HCT116 (cell line): ENCODE data around the gene CDKN2A. TPM values are rescaled to one million over a fixed set of nuclear protein-coding genes. Genes with fewer than 3 reads are reported as not detected.
"Not testable (repeated sequence)": the region's sequence is repeated elsewhere in the genome, so short reads cannot be mapped to it uniquely, and the experiment has no call there.

Source experiments
- ATAC-seq: fragments of 200-7000 bp; cut with Tn5 transposase; 2 replicates; pipeline ENCODE4 v1.9.1; 2020; ENCODE audit warnings: mild to moderate bottlenecking, moderate library complexity
- BruUV-seq: library from RNA; stranded (reverse); fragments of 400-500 nt; replicated peaks from 2 replicates; lab custom pipeline; 2021; lab: Mats Ljungman, UMichigan
- CTCF ChIA-PET: fragments of 300-600 bp; sonication (Branson Sonifier 250); formaldehyde crosslinking; loops from one replicate; lab custom pipeline; 2021; ENCODE audit warnings: antibody characterized with exemption; lab: Charles Lee
- POLR2A ChIA-PET: fragments of 300-600, 350-600 bp; sonication (Branson Sonifier 250); formaldehyde crosslinking; loops from one replicate; lab custom pipeline; 2021; ENCODE audit warnings: antibody characterized with exemption; lab: Charles Lee
- RAD21 ChIA-PET, 2 experiments: fragments of 300-600 bp; sonication (Branson Sonifier 250); formaldehyde crosslinking; loops; one replicate each; lab custom pipeline; 2023; ENCODE audit warnings: low total read pairs in 2 of 2; ENCODE audit not compliant: uncharacterized antibody in 2 of 2, unreplicated experiment in 2 of 2, low non-redundant PET in 1 of 2; lab: Charles Lee
- DNase-seq: peaks from one replicate; pipeline ENCODE4 v3.0.0-alpha.2; 2010; ENCODE audit warnings: low read depth, low spot score
- H2AFZ ChIP-seq: fragments of 200-600 bp; shearing (Covaris generic), sonication (generic); 2 replicates; pipeline ENCODE4 v1.6.1; 2017; ENCODE audit warnings: low read depth, mixed run types, mixed read lengths, antibody characterized with exemption, low read length; ENCODE audit not compliant: poor library complexity, severe bottlenecking
- H3K27ac ChIP-seq: 2 replicates; pipeline ENCODE4 v1.5.1; 2012; ENCODE audit warnings: low read depth, low read length
- H3K27me3 ChIP-seq: fragments of 200-600 bp; sonication (generic); 2 replicates; pipeline ENCODE4 v1.6.1; 2016; ENCODE audit warnings: mixed run types, low read length, mixed read lengths; ENCODE audit not compliant: insufficient read depth
- H3K36me3 ChIP-seq, 2 experiments: fragments of 200-500 bp in 1 of 2; fragments of 200-600 bp in 1 of 2; sonication (Bioruptor generic) in 1 of 2; sonication (generic) in 1 of 2; 2 replicates each; pipeline versions ENCODE4 v1.5.1 to v1.6.1; 2014 to 2016; ENCODE audit warnings: low read length in 2 of 2, inconsistent platforms in 1 of 2, mixed read lengths in 1 of 2, mixed run types in 1 of 2; ENCODE audit not compliant: insufficient read depth in 2 of 2, control insufficient read depth in 1 of 2
- H3K4me1 ChIP-seq, 2 experiments: fragments of 200-600 bp in 1 of 2; sonication (generic) in 1 of 2; 2 replicates each; pipeline versions ENCODE4 v1.5.1 to v1.6.1; 2012 to 2017; ENCODE audit warnings: low read length in 2 of 2, inconsistent platforms in 1 of 2, mild to moderate bottlenecking in 1 of 2, mixed read lengths in 1 of 2, mixed run types in 1 of 2, moderate library complexity in 1 of 2; ENCODE audit not compliant: insufficient read depth in 2 of 2, control insufficient read depth in 1 of 2
- H3K4me2 ChIP-seq: fragments of 200-600 bp; sonication (generic); 2 replicates; pipeline ENCODE4 v1.6.1; 2017; ENCODE audit warnings: mixed run types, low read length, mixed read lengths
- H3K4me3 ChIP-seq, 2 experiments: fragments of 200-600 bp in 1 of 2; sonication (generic) in 1 of 2; replicated peaks in 1 of 2; 2 replicates each; pipeline ENCODE4 v1.5.1; 2011 to 2016; ENCODE audit warnings: low read length in 2 of 2, control low read depth in 1 of 2, low read depth in 1 of 2, mild to moderate bottlenecking in 1 of 2, mixed read lengths in 1 of 2, mixed run types in 1 of 2
- H3K79me2 ChIP-seq: fragments of 200-600 bp; sonication (generic); 2 replicates; pipeline ENCODE4 v1.6.1; 2017; ENCODE audit warnings: mild to moderate bottlenecking, mixed run types, low read length, moderate library complexity, mixed read lengths; ENCODE audit not compliant: insufficient read depth
- H3K9ac ChIP-seq: fragments of 200-600 bp; sonication (generic); 2 replicates; pipeline ENCODE4 v1.6.1; 2016; ENCODE audit warnings: low read length, mixed read lengths
- H3K9me2 ChIP-seq: fragments of 200-600 bp; sonication (generic), shearing (Covaris generic); 2 replicates; pipeline ENCODE4 v1.6.1; 2017; ENCODE audit warnings: mixed run types, mild to moderate bottlenecking, moderate library complexity; ENCODE audit not compliant: insufficient read depth
- H3K9me3 ChIP-seq, 2 experiments: fragments of 200-500 bp in 1 of 2; fragments of 200-600 bp in 1 of 2; sonication (Bioruptor generic) in 1 of 2; sonication (generic) in 1 of 2; 2 replicates each; pipeline ENCODE4 v1.6.1; 2014 to 2017; ENCODE audit warnings: low read length in 2 of 2, mixed read lengths in 2 of 2, inconsistent platforms in 1 of 2, low read depth in 1 of 2, mild to moderate bottlenecking in 1 of 2, mixed run types in 1 of 2, moderate library complexity in 1 of 2; ENCODE audit not compliant: control insufficient read depth in 1 of 2, insufficient read depth in 1 of 2
- H4K20me1 ChIP-seq: fragments of 200-600 bp; sonication (generic), shearing (Covaris generic); 2 replicates; pipeline ENCODE4 v1.6.1; 2017; ENCODE audit warnings: mixed run types, mild to moderate bottlenecking, moderate library complexity; ENCODE audit not compliant: insufficient read depth
- CBX3 ChIP-seq: IDR thresholded peaks from 2 replicates; pipeline ENCODE4 v1.6.1; 2012; ENCODE audit warnings: low read depth
- EGR1 ChIP-seq: IDR thresholded peaks from 2 replicates; pipeline ENCODE4 v1.6.1; 2012; ENCODE audit warnings: low read depth
- ELF1 ChIP-seq: IDR thresholded peaks from 2 replicates; pipeline ENCODE4 v1.6.1; 2012; ENCODE audit warnings: low read depth, borderline replicate concordance
- EZH2phosphoT487 ChIP-seq: fragments of 200-600 bp; IDR thresholded peaks from 2 replicates; pipeline ENCODE4 v1.6.1; 2018; ENCODE audit warnings: antibody characterized with exemption, borderline replicate concordance
- FOSL1 ChIP-seq: IDR thresholded peaks from 2 replicates; pipeline ENCODE4 v1.6.1; 2012; ENCODE audit warnings: low read depth
- POLR2A ChIP-seq: IDR thresholded peaks from 2 replicates; pipeline ENCODE4 v1.7.0; 2011; ENCODE audit warnings: borderline replicate concordance; ENCODE audit not compliant: insufficient read depth, insufficient read length; ENCODE audit errors: extremely low read depth
- POLR2AphosphoS5 ChIP-seq: IDR thresholded peaks from 2 replicates; pipeline ENCODE4 v1.6.1; 2011; ENCODE audit warnings: mild to moderate bottlenecking, low read depth, low read length, moderate library complexity
- SIN3A ChIP-seq: IDR thresholded peaks from 2 replicates; pipeline ENCODE4 v1.6.1; 2012; ENCODE audit warnings: low read depth
- SP1 ChIP-seq: IDR thresholded peaks from 2 replicates; pipeline ENCODE4 v1.6.1; 2012; ENCODE audit warnings: low read depth
- SRF ChIP-seq: IDR thresholded peaks from 2 replicates; pipeline ENCODE4 v1.6.1; 2012; ENCODE audit warnings: low read depth
- YY1 ChIP-seq: IDR thresholded peaks from 2 replicates; pipeline ENCODE4 v1.6.1; 2011; ENCODE audit warnings: low read length, low read depth, moderate library complexity, mild to moderate bottlenecking; ENCODE audit not compliant: insufficient replicate concordance; ENCODE audit errors: extremely low read depth
- ZFX ChIP-seq: fragments of 450-650 bp; IDR thresholded peaks from 2 replicates; pipeline ENCODE4 v1.6.1; 2017
- ZNF274 ChIP-seq: fragments of 200-500 bp; sonication (Bioruptor generic); IDR thresholded peaks from 2 replicates; pipeline ENCODE4 v1.6.1; 2014; ENCODE audit warnings: mild to moderate bottlenecking, low read depth, low read length, inconsistent platforms
- intact Hi-C: fragments of 100-400 bp; cut with micrococcal nuclease; formaldehyde crosslinking; loops from 2 replicates; pipeline ENCODE4 v1.10.0; 2022
- total RNA-seq: library from RNA; stranded (reverse); gene quantifications from one replicate; pipeline ENCODE4 v1.2.1, GENCODE V29; 2021; ENCODE audit not compliant: unreplicated experiment
- TF ChIP-seq, protein P1 (sequence below), 3 experiments: fragments of 200-600 bp in 1 of 3; sonication (generic) in 1 of 3; IDR thresholded peaks in 2 of 3; conservative IDR thresholded peaks in 1 of 3; 2 replicates each; pipeline ENCODE4 v1.5.1; 2012 to 2017; ENCODE audit warnings: low read depth in 2 of 3, low read length in 2 of 3, antibody characterized with exemption in 1 of 3, borderline replicate concordance in 1 of 3, control low read depth in 1 of 3, mild to moderate bottlenecking in 1 of 3, mixed read lengths in 1 of 3, mixed run types in 1 of 3, moderate library complexity in 1 of 3; ENCODE audit not compliant: insufficient read depth in 1 of 3
- TF ChIP-seq, protein P2 (sequence below): IDR thresholded peaks from 2 replicates; pipeline ENCODE4 v1.6.1; 2012

Gene CDKN2A
- total RNA-seq, 1 experiment from 2014 or later = 89.7 TPM

DNA sequence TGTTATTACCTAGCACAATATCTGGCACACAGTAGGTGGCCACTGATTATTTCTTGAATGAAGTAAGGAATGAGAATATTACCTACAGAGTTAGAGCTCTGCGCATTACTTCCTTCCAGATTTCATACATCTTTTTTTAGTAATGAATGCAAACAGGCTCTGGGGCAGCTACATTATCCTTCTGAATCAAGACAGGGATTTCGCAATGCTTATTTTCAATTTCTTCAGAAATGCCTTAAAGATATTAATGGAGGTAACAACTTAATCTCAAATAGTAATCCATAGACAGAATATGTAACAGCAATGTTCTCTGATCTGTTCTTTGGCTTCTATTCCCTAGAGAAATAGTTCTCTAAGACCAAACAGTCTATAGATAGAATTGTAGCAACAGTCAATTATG, 32.6 kb downstream of the CDKN2A start:
- DNase-seq (no peak), ATAC-seq (no peak)
- POLR2A ChIA-PET = no interaction called here
- no peak overlapping the region for H3K27ac ChIP-seq
- no peaks in the 10 kb centered on the region for H3K79me2 ChIP-seq
- intact Hi-C loops = no loop called here
- no peak overlapping the region for H2AFZ ChIP-seq
- no peak overlapping the region for H3K4me2 ChIP-seq
- CTCF ChIA-PET = no interaction called here
- H4K20me1 ChIP-seq = no peaks in the 10 kb centered on the region
- no TSS peak for BruUV-seq
- H3K9me3 ChIP-seq = no peaks in the 10 kb centered on the region
- H3K9ac ChIP-seq = no peak overlapping the region
- H3K9me2 ChIP-seq = no peaks in the 10 kb centered on the region
- no peaks in the 10 kb centered on the region for H3K4me1 ChIP-seq
- H3K36me3 ChIP-seq = no peaks in the 10 kb centered on the region
- RAD21 ChIA-PET = no interaction called here
- H3K27me3 ChIP-seq = no peaks in the 10 kb centered on the region
- no peak overlapping the region for H3K4me3 ChIP-seq
- no peak for TF ChIP-seq FOSL1
- TF ChIP-seq, protein P1, sequence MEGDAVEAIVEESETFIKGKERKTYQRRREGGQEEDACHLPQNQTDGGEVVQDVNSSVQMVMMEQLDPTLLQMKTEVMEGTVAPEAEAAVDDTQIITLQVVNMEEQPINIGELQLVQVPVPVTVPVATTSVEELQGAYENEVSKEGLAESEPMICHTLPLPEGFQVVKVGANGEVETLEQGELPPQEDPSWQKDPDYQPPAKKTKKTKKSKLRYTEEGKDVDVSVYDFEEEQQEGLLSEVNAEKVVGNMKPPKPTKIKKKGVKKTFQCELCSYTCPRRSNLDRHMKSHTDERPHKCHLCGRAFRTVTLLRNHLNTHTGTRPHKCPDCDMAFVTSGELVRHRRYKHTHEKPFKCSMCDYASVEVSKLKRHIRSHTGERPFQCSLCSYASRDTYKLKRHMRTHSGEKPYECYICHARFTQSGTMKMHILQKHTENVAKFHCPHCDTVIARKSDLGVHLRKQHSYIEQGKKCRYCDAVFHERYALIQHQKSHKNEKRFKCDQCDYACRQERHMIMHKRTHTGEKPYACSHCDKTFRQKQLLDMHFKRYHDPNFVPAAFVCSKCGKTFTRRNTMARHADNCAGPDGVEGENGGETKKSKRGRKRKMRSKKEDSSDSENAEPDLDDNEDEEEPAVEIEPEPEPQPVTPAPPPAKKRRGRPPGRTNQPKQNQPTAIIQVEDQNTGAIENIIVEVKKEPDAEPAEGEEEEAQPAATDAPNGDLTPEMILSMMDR (IDR thresholded peaks at IDR 0.05 in 2 of 3, conservative IDR thresholded peaks at IDR 0.05 in 1 of 3; ENCODE audit: borderline replicate concordance in 1 of 3, insufficient read depth in 1 of 3, low read depth in 2 of 3, low read length in 2 of 3) = no peak
- no peak for TF ChIP-seq ZFX
- TF ChIP-seq EZH2phosphoT487 = no peak
- TF ChIP-seq, protein P2, sequence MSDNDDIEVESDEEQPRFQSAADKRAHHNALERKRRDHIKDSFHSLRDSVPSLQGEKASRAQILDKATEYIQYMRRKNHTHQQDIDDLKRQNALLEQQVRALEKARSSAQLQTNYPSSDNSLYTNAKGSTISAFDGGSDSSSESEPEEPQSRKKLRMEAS = no peak
- no peak for TF ChIP-seq SP1
- no peak for TF ChIP-seq SIN3A
- TF ChIP-seq ZNF274 = no peak
- TF ChIP-seq CBX3 = no peak
- TF ChIP-seq POLR2AphosphoS5 = no peak
- no peak for TF ChIP-seq EGR1
- no peak for TF ChIP-seq ELF1
- no peak for TF ChIP-seq YY1
- TF ChIP-seq POLR2A = no peak
- no peak for TF ChIP-seq SRF

DNA sequence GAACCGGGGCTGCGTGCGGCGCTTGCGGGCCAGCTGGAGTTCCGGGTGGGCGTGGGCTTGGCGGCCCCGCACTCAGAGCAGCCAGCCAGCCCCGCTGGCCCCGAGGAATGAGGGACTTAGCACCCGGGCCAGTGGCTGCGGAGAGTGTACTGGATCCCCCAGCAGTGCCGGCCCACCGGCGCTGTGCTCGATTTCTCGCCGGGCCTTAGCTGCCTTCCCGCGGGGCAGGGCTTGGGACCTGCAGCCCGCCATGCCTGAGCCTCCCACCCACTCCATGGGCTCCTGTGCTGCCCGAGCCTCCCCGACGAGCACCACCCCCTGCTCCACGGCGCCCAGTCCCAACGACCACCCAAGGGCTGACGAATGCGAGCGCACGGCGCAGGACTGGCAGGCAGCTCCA, 34.9 kb downstream of the CDKN2A start:
- CTCF ChIA-PET, POLR2A ChIA-PET, BruUV-seq: not testable (repeated sequence)

More for the DNA sequence above, 34.9 kb downstream of the CDKN2A start:
- H3K4me2 ChIP-seq, H3K4me3 ChIP-seq, DNase-seq, ATAC-seq, H3K27ac ChIP-seq, H3K79me2 ChIP-seq, RAD21 ChIA-PET, H3K9me3 ChIP-seq, H3K36me3 ChIP-seq, H4K20me1 ChIP-seq, intact Hi-C loops, H3K4me1 ChIP-seq, H3K9me2 ChIP-seq, H3K27me3 ChIP-seq, H3K9ac ChIP-seq, H2AFZ ChIP-seq: not testable (repeated sequence)
